K562 (cell line): Measurements from ENCODE around the gene RNF112. TPM values are rescaled to one million over a fixed set of nuclear protein-coding genes. Genes with fewer than 3 reads are reported as not detected.

ENCODE experiments used
- ETV5 ChIP-seq: sonication (generic); formaldehyde crosslinking; IDR thresholded peaks from 2 replicates; pipeline ENCODE4 v1.4.0; 2020; ENCODE audit warnings: low read depth, mild to moderate bottlenecking, missing genetic modification reagents
- MEF2A ChIP-seq: IDR thresholded peaks from 2 replicates; pipeline ENCODE4 v1.6.1; 2011; ENCODE audit warnings: low read depth, mild to moderate bottlenecking, low read length, moderate library complexity; ENCODE audit not compliant: control insufficient read depth
- SMARCC2 ChIP-seq: fragments of 450-650 bp; IDR thresholded peaks from 2 replicates; pipeline ENCODE4 v1.6.1; 2017; ENCODE audit warnings: antibody characterized with exemption, moderate library complexity, mild to moderate bottlenecking, low read depth
- ZNF57 ChIP-seq: fragments of 450-650 bp; formaldehyde crosslinking; IDR thresholded peaks from 2 replicates; pipeline ENCODE4 v1.4.0; 2020; ENCODE audit warnings: mild to moderate bottlenecking, moderate library complexity
- ZNF584 ChIP-seq: fragments of 200-800 bp; sonication (Bioruptor generic); IDR thresholded peaks from 2 replicates; pipeline ENCODE4 v1.6.1; 2016; ENCODE audit warnings: low read depth, mild to moderate bottlenecking, missing genetic modification characterization, missing compliant biosample characterization
- polyA plus RNA-seq, 8 experiments: library from polyadenylated mRNA; depleted of rRNA in 4 of 8; stranded (reverse) in 5 of 8; unstranded in 3 of 8; fragments of >200 nt; fragmentation: Nextera tagmentation in 2 of 8; fragmentation: Illumina TruSeq in 1 of 8; extraction: Ambion mirVana in 2 of 8; extraction: Trizol in 1 of 8; gene quantifications; 2 replicates each; pipeline versions ENCODE4 v1.2.1 to v1.2.3, GENCODE V29; 2011 to 2014; ENCODE audit warnings: inconsistent platforms in 1 of 8, missing spikeins in 1 of 8
- total RNA-seq, 7 experiments: library from RNA; depleted of rRNA in 6 of 7; stranded (reverse); fragments of >200 nt in 6 of 7; fragmentation: Illumina TruSeq in 2 of 7; extraction: Trizol in 2 of 7; gene quantifications; 2 replicates each; pipeline versions ENCODE4 v1.2.1 to v1.2.3, GENCODE V29; 2011 to 2021; ENCODE audit warnings: low replicate concordance in 1 of 7
- TF ChIP-seq, protein P1 (sequence below): fragments of 450-650 bp; formaldehyde crosslinking; IDR thresholded peaks from 2 replicates; pipeline ENCODE4 v1.4.0; 2022; ENCODE audit warnings: missing genetic modification characterization
- TF ChIP-seq, protein P2 (sequence below), 2 experiments: fragments of 450-650 bp; formaldehyde crosslinking in 1 of 2; IDR thresholded peaks; 2 replicates each; pipeline versions ENCODE4 v1.4.0 to v1.6.1; 2014 to 2020; ENCODE audit warnings: mild to moderate bottlenecking in 2 of 2, borderline replicate concordance in 1 of 2, low read depth in 1 of 2
- TF ChIP-seq, protein P3 (sequence below): fragments of 450-650 bp; formaldehyde crosslinking; IDR thresholded peaks from 2 replicates; pipeline ENCODE4 v1.4.0; 2020; ENCODE audit warnings: mild to moderate bottlenecking, moderate library complexity

Gene RNF112
- total and polyA plus RNA-seq, 9 of the 15 experiments (the other 6 are each of a cell fraction or from before 2014, with no cell fraction given), result 0.05 TPM; not detected in 8

DNA sequence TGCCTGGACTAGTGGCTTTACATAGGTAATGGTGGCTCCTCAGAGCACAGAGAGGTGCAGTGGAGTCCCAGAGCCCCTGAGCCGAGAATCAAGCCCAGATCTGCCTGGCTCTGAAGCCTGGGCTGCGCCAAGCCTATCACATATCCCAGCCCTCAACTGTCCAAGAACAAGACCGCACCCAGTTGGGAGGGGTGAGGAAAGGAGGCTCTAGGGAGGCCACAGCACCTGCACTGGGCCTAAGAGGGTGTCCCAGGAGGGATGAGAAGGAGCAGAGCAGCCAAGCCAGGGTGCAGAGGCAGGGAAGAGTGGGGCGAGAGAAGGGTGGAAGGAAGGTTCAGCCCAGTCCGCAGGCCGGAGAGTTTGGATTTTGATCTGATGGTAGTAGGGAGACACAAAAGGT, 941 bp upstream of the RNF112 start (continued):
- TF ChIP-seq, protein P1, sequence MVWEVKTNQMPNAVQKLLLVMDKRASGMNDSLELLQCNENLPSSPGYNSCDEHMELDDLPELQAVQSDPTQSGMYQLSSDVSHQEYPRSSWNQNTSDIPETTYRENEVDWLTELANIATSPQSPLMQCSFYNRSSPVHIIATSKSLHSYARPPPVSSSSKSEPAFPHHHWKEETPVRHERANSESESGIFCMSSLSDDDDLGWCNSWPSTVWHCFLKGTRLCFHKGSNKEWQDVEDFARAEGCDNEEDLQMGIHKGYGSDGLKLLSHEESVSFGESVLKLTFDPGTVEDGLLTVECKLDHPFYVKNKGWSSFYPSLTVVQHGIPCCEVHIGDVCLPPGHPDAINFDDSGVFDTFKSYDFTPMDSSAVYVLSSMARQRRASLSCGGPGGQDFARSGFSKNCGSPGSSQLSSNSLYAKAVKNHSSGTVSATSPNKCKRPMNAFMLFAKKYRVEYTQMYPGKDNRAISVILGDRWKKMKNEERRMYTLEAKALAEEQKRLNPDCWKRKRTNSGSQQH (CRISPR knock-in tag), result no peak
- TF ChIP-seq MEF2A (no peak), ZNF584 (CRISPR knock-in tag) (no peak), ETV5 (CRISPR knock-in tag) (no peak), SMARCC2 (no peak), ZNF57 (CRISPR knock-in tag) (no peak)
- TF ChIP-seq, protein P2, sequence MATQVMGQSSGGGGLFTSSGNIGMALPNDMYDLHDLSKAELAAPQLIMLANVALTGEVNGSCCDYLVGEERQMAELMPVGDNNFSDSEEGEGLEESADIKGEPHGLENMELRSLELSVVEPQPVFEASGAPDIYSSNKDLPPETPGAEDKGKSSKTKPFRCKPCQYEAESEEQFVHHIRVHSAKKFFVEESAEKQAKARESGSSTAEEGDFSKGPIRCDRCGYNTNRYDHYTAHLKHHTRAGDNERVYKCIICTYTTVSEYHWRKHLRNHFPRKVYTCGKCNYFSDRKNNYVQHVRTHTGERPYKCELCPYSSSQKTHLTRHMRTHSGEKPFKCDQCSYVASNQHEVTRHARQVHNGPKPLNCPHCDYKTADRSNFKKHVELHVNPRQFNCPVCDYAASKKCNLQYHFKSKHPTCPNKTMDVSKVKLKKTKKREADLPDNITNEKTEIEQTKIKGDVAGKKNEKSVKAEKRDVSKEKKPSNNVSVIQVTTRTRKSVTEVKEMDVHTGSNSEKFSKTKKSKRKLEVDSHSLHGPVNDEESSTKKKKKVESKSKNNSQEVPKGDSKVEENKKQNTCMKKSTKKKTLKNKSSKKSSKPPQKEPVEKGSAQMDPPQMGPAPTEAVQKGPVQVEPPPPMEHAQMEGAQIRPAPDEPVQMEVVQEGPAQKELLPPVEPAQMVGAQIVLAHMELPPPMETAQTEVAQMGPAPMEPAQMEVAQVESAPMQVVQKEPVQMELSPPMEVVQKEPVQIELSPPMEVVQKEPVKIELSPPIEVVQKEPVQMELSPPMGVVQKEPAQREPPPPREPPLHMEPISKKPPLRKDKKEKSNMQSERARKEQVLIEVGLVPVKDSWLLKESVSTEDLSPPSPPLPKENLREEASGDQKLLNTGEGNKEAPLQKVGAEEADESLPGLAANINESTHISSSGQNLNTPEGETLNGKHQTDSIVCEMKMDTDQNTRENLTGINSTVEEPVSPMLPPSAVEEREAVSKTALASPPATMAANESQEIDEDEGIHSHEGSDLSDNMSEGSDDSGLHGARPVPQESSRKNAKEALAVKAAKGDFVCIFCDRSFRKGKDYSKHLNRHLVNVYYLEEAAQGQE (IDR thresholded peaks at IDR 0.05; ENCODE audit: borderline replicate concordance), result no peak
- TF ChIP-seq, protein P2 (CRISPR knock-in tag; IDR thresholded peaks at IDR 0.05; ENCODE audit: low read depth), result no peak
- TF ChIP-seq, protein P3, sequence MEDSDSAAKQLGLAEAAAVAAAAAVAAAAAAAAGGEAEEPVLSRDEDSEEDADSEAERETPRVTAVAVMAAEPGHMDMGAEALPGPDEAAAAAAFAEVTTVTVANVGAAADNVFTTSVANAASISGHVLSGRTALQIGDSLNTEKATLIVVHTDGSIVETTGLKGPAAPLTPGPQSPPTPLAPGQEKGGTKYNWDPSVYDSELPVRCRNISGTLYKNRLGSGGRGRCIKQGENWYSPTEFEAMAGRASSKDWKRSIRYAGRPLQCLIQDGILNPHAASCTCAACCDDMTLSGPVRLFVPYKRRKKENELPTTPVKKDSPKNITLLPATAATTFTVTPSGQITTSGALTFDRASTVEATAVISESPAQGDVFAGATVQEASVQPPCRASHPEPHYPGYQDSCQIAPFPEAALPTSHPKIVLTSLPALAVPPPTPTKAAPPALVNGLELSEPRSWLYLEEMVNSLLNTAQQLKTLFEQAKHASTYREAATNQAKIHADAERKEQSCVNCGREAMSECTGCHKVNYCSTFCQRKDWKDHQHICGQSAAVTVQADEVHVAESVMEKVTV, result no peak
